AG09319 (cell line): Measurements from ENCODE around the gene TAB2.
"Not testable (repeated sequence)": the region's sequence is repeated elsewhere in the genome, so short reads cannot be mapped to it uniquely, and the experiment has no call there.

Experiments used
- DNase-seq: peaks from one replicate; pipeline ENCODE4 v3.0.0-alpha.2; 2010; ENCODE audit warnings: low read depth; ENCODE audit errors: extremely low read depth
- CTCF ChIP-seq: IDR thresholded peaks from 2 replicates; pipeline ENCODE4 v1.5.1; 2011; ENCODE audit warnings: low read depth, mild to moderate bottlenecking, inconsistent platforms, low read length, moderate library complexity

TAB2 gene

GRCh38 chr6:149318581-149319286 is 1.2 kb downstream of the TAB2 start:
- no peak for DNase-seq

GRCh38 chr6:149319422-149319821 is 1.9 kb downstream of the TAB2 start:
- TF ChIP-seq CTCF: no peak

More at GRCh38 chr6:149318581-149319286, 1.2 kb downstream of the TAB2 start:
- no peak for TF ChIP-seq CTCF

GRCh38 chr6:149320016-149320415 is 2.5 kb downstream of the TAB2 start:
- not testable (repeated sequence) for DNase-seq

More at GRCh38 chr6:149319422-149319821, 1.9 kb downstream of the TAB2 start:
- no peak for DNase-seq

GRCh38 chr6:149320796-149321195 is 3.3 kb downstream of the TAB2 start:
- DNase-seq: no peak

GRCh38 chr6:149323353-149323752 is 5.8 kb downstream of the TAB2 start:
- TF ChIP-seq CTCF: no peak
- no peak for DNase-seq

More at GRCh38 chr6:149320796-149321195, 3.3 kb downstream of the TAB2 start:
- TF ChIP-seq CTCF: no peak

- DNase-seq: no peak
- TF ChIP-seq CTCF: no peak
These were observed 6.4 kb downstream of the TAB2 start for GRCh38 chr6:149323925-149324324.

GRCh38 chr6:149324428-149324827 is 6.9 kb downstream of the TAB2 start:
- no peak for DNase-seq
- no peak for TF ChIP-seq CTCF
